GM12891 (cell line): ENCODE data around the gene RALGAPB.

Experiments
- POLR2A ChIP-seq: IDR thresholded peaks from 2 replicates; pipeline ENCODE4 v1.6.1; 2011; ENCODE audit warnings: low read depth, low read length, control low read depth
- TAF1 ChIP-seq: IDR thresholded peaks from 2 replicates; pipeline ENCODE4 v1.6.1; 2011; ENCODE audit warnings: low read depth, low read length, control low read depth

GRCh38 chr20:38599410-38599882, 126.8 kb downstream of the RALGAPB start:
- TF ChIP-seq POLR2A (no peak), TAF1 (no peak)
